COLO829 (cell line): ENCODE data around the gene ZFYVE27.
A peak's percentile ranks its signal among the peaks of the same experiment; 100 is the strongest.

Source experiments
- DNase-seq: peaks from one replicate; pipeline ENCODE4 v3.0.0; 2012; ENCODE audit warnings: low spot score

Gene ZFYVE27

GRCh38 chr10:97714401-97715258 is 22.3 kb upstream of the ZFYVE27 start:
- DNase-seq, result no peak

GRCh38 chr10:97715259-97715874 is 21.6 kb upstream of the ZFYVE27 start:
- DNase-seq, result no peak

GRCh38 chr10:97717627-97718026 is 19.3 kb upstream of the ZFYVE27 start:
- no peak for DNase-seq

GRCh38 chr10:97718178-97718577 is 18.8 kb upstream of the ZFYVE27 start:
- peak; percentile 71 for DNase-seq

GRCh38 chr10:97718659-97719142 is 18.2 kb upstream of the ZFYVE27 start:
- no peak for DNase-seq

GRCh38 chr10:97719602-97720001 is 17.3 kb upstream of the ZFYVE27 start:
- no peak for DNase-seq

- no peak for DNase-seq
Observed at GRCh38 chr10:97721871-97722780, 14.8 kb upstream of the ZFYVE27 start.

GRCh38 chr10:97723001-97723400 is 13.9 kb upstream of the ZFYVE27 start:
- DNase-seq, result no peak

- no peak for DNase-seq
Observed at GRCh38 chr10:97724341-97724941, 12.5 kb upstream of the ZFYVE27 start.

- no peak for DNase-seq
Observed at GRCh38 chr10:97726636-97727178, 10.2 kb upstream of the ZFYVE27 start.

- DNase-seq, result no peak
Observed at GRCh38 chr10:97729014-97729413, 7.9 kb upstream of the ZFYVE27 start.

GRCh38 chr10:97731346-97732051 is 5.4 kb upstream of the ZFYVE27 start:
- DNase-seq, result peak; percentile 41

- no peak for DNase-seq
Observed at GRCh38 chr10:97732052-97732359, 4.9 kb upstream of the ZFYVE27 start.

- DNase-seq, result no peak
Observed at GRCh38 chr10:97733256-97733655, 3.7 kb upstream of the ZFYVE27 start.

- DNase-seq, result no peak
Observed at GRCh38 chr10:97734021-97734420, 2.9 kb upstream of the ZFYVE27 start.

GRCh38 chr10:97736403-97736901 is 476 bp upstream of the ZFYVE27 start:
- DNase-seq, result no peak

- DNase-seq, result no peak
Observed at GRCh38 chr10:97737770-97738265, 890 bp downstream of the ZFYVE27 start.

- no peak for DNase-seq
Observed at GRCh38 chr10:97738616-97739015, 1.7 kb downstream of the ZFYVE27 start.

- DNase-seq, result no peak
Observed at GRCh38 chr10:97740613-97741012, 3.7 kb downstream of the ZFYVE27 start.

- DNase-seq, result no peak
Observed at GRCh38 chr10:97743169-97743943, 6.4 kb downstream of the ZFYVE27 start.
